Activated T-cell treated with anti-CD3 and anti-CD28 coated beads, Interleukin-2, amount 50 U/mL, for 1 hour (primary cell): ENCODE data around the gene LIPC.

Source experiments
- DNase-seq: peaks from one replicate; pipeline ENCODE4 v3.0.0-alpha.2; 2020

LIPC gene

GRCh38 chr15:58522391-58522790 lies 90.6 kb downstream of the LIPC start:
- no peak for DNase-seq

GRCh38 chr15:58522865-58523264 lies 91.1 kb downstream of the LIPC start:
- DNase-seq: no peak

DNA sequence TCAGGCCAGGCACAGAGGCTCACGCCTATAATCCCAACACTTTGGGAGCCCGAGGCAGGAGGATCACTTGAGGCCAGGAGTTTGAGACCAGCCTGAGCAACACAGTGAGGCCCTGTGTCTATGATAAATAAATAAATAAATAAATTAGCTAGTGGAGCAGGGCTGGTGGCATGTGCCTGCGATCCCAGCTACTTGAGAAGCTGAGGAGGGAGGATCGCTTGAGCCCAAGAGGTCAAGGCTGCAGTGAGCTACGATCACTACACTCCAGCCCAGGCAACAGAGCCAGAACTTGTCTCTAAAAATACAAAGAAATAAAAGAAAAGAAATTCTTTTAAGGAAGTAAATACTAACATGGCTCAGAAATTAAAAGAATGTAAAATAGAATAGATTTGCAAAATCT lies 91.8 kb downstream of the LIPC start:
- DNase-seq: no peak

- no peak for DNase-seq
Observed at GRCh38 chr15:58524247-58524646, 92.5 kb downstream of the LIPC start.

DNA sequence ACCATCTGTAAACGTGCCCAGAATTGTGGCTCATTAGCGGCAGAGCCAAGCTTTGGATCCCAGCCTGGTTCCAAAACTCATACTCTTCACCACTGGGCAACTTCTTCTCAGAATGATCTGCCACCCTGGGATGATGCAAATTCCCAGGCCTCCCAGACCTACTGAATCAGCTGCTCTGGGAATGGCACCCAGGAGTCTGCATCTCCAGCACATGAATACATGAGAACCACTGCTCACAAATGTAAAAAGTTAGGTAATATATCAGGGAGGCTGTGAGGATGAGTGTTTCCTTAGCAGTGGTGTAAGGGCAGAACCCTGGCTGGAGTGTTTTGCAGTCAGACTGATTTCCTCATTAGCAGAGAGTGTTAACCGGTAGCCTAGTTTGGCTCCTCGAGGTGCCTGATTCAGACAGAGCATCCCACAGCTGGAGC lies 94.2 kb downstream of the LIPC start:
- DNase-seq: no peak

GRCh38 chr15:58526647-58527192 lies 94.9 kb downstream of the LIPC start:
- no peak for DNase-seq

- DNase-seq: no peak
Observed at GRCh38 chr15:58527573-58528187, 95.9 kb downstream of the LIPC start.

DNA sequence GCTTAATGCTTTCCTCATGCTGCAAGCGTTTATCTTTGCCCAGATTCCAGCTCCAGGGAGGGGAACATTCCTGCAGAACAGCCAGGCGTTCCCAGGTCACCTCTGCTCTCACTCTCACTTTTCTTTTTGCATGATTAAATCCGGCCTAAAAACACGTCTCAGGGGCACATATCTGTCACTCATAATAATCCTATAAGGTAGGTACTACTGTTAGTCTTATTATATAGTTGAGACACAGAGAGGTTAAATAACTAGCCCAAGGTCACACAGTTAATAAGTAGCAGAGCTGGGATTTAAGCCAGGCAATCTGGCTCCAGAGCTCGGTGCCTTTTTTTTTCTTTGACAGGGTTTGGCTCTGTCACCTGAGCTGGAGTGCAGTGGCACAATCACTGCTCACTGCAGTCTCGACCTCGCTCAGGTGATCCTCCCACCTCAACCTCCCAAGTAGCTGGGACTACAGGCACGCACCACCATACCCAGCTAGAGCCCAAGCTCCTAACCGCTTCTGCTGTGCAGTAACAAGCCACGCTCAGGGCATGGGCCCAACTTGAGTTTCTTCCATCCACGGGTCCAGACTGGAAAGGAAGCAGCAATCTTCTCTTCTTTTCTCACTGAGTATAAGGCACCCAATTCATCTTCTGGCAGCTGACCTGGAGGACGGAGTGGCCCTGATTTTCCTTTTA lies 96.5 kb downstream of the LIPC start:
- no peak for DNase-seq

DNA sequence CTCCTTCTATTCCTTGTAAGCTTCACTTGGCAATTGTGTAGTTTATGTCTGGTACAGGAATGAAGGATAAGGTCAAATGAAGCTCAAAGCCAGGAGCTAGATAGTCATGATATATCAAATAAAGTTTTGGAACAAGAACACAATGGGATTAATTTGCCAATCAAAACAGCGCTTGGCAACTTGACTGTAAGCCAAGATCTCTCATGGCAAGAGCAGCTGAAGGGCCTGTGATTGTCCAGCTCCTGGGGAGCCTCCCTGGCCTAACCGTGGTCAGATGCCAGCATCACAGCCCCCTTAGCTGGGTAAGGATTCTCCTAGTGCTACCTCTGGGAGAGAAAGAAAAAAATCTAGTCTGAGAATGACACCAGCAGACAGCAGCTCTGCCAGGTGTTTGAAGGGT lies 97.2 kb downstream of the LIPC start:
- DNase-seq: no peak

DNA sequence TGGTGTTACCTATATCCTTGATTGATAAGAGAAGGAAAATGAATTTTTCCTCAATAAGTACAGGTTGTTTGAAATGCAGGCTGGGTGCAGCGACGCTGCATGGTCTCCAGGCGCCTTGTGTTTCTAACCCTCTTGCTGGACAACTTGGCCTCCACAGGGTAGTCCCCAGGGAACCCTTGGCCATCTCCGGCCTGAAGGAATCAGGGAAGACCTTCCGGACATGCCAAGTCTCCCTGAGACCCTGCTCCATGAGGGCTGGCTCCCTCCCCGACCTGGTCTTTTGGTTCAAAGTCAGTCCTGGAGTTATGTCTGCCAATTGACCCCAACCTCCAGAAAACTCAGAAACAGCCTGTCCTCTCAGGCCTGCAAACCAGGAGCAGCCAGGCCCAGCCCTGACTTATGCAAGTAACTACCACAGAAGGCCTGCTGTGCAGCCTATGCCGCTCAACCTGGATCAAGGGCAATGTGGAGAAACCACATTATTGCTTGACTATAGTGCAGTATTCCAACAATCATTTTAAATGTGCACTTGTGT lies 98.3 kb downstream of the LIPC start:
- DNase-seq: no peak

- no peak for DNase-seq
Observed at GRCh38 chr15:58532126-58532525, 100.3 kb downstream of the LIPC start.

- DNase-seq: no peak
Observed at GRCh38 chr15:58534556-58534955, 102.8 kb downstream of the LIPC start.

DNA sequence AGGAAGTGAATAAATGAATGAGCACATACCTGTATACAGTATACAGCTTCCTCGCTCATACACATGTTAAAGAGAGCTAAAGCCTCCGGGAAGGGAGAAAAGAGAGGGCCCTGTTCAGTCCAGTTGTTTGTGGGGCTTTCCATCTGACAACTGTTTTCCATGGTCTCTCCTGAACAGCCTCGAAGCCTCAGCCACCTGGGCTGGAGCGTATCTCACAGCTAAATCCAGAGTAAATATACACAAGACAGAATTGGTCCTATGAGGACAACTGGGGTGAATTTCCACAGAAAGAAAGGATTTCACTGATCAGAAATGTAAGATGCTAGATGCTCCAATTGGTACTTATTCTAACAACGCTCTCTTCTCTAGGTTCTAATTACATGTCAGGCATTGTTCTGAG lies 103.5 kb downstream of the LIPC start:
- no peak for DNase-seq

DNA sequence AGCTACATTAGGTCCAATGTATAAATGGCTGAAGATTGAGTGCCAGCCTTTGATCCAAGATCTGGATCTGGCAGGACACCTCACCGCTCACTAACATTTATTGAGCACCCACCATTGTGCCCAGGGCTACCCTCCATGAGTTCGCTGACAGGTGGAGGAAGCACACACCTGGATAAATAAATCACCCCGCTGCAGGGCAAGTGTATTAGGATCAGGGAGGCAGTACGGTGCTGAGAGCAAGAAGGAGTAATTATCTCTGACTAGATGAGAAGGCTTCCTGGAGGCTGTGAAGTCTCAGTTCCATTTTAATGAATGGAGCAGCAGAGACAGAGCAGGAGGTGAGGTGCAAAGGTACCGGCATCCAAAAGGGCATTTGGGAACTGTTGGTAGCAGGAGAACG lies 104.1 kb downstream of the LIPC start:
- DNase-seq: no peak

DNA sequence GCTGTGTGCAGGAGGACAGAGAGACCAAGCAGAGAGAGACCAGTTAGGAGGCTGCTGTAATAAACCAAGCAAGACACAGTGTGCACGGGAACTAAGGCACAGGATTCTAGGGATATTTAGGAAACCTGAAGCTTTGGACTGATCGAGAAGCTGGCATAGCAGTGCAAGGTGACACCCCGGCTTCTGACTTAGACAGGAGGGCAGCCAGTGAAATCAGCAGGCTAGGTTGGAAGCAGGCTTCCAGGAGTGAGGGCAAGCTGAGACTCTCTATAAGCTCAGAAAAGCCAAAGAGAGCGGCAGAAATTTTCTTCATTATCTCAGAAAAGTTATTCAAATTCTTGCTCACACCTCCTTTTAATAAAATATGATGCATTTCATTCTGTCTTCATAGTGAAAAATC lies 104.6 kb downstream of the LIPC start:
- DNase-seq: no peak

DNA sequence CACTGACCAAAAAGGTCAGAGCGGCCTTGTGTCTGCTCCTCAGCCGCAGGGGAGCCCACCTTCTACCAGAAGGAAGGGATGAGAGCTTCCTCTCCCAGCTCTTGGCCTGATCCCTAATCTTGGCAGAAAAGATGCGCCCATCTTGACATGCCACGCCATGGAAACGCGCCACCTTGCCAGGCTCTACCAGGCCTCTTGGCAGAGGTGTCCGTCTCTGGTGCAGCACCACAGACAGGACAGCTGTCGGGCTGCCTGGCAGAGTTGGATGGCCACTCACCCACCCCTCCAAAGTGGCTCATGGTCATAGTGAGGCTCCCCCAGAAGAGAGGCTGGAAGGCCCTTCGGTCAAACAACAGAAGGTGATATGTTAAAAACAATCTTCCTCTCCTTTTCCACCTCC lies 105.2 kb downstream of the LIPC start:
- DNase-seq: no peak

GRCh38 chr15:58538225-58538727 lies 106.5 kb downstream of the LIPC start:
- no peak for DNase-seq

GRCh38 chr15:58538901-58539300 lies 107.1 kb downstream of the LIPC start:
- DNase-seq: no peak

DNA sequence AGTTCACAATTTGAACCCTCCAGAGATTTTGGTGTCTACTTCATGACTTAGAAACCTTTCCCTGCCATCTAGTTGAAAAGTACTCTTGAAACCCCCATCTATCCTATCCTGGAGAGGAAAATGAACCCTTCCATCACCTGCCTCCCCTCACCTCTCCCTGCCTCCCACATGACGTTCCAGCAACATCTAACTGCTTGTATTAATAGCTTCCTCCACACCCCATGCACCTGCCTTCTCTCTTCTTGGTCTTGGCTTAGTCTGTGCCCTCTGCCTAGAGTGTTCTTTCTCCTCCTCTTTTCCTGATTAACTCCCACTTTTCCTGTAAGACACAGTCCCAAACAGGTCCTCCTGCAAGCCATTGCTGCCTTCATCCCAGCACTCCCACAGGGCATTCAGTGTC lies 107.8 kb downstream of the LIPC start:
- no peak for DNase-seq

DNA sequence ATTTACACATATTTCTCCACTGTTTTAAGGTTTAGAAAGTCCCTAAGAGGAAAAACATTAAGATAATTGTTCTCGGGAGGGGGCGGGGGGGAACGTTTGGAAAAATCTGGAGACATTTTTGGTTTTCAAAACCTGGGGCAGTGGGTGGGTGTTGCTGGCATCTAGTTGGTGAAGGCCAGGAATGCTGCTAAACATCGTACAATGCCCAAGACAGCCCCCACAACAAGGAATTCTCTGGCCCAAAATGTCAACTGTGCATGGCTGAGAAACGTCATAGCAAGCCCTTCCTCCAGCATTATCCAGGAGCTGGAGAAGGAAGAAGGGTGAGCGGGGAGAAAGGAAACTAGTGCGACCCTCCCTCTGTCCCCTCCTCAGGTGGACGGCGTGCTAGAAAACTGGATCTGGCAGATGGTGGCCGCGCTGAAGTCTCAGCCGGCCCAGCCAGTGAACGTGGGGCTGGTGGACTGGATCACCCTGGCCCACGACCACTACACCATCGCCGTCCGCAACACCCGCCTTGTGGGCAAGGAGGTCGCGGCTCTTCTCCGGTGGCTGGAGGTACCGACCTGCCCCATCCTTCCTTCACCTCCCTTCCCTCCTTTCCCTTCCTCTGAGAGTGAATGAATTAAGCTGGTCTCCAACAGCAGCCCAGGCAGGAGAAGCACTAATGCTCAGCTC lies 109.8 kb downstream of the LIPC start:
- DNase-seq: no peak

DNA sequence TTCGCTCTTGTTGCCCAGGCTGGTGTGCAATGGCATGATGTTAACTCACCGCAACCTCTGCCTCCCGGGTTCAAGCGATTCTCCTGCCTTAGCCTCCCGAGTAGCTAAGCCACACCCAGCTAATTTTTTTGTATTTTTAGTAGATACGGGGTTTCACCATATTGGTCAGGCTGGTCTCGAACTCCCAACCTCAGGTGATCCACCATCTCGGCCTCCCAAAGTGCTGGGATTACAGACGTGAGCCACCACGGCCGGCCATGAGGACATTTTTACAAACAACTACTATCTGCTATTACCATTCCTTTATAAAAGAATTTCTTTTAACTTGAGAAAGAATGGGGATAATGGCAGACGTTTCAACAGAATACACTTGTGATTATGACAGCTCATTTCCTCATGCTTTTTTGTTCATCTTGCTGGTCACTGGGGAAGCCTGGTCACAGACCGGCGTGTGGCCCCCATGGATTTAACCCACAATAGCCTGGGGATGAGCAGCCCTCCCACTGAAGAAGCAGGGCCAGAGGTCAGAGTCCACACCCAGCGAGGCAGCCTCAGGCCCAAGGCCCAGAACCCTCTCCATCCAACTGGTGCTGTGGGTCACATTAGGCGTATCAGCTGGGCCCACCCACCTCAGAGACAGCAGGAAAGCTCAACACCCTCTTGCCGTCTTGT lies 112.0 kb downstream of the LIPC start:
- no peak for DNase-seq

DNA sequence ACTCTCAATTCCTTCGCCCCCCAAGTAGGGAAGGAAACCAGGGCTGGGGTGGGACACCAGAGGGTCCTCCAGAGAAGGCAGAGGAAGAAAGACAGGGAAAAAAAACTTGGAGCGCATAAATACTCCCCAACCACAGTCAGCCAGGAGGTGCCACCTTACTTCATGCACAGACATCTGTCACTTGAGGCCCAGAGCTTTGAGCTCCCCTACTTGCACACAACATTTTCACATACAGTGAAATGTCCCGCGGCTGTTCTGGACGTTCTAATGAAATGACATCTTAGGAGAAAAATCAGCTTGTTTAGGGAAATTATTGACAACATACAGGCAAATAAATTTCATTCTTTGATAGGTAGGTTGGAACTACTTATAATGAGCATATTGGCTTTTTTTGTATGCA lies 113.0 kb downstream of the LIPC start:
- no peak for DNase-seq
